KBM-7 (cell line): Measurements from ENCODE around the gene MAPK1.
A peak's percentile ranks its signal among the peaks of the same experiment; 100 is the strongest.
"Not testable (repeated sequence)": the region's sequence is repeated elsewhere in the genome, so short reads cannot be mapped to it uniquely, and the experiment has no call there.

Experiments
- DNase-seq: peaks from one replicate; pipeline ENCODE4 v3.0.0-alpha.2; 2015
- in situ Hi-C: fragments of 300-500 bp; cut with MboI; formaldehyde crosslinking; loops from 2 replicates; pipeline ENCODE4 v1.14.3; 2020; ENCODE audit warnings: low sequenced_read_pairs, low pct_unique_long_range_greater_than_20kb, mixed read lengths

MAPK1 gene

DNA sequence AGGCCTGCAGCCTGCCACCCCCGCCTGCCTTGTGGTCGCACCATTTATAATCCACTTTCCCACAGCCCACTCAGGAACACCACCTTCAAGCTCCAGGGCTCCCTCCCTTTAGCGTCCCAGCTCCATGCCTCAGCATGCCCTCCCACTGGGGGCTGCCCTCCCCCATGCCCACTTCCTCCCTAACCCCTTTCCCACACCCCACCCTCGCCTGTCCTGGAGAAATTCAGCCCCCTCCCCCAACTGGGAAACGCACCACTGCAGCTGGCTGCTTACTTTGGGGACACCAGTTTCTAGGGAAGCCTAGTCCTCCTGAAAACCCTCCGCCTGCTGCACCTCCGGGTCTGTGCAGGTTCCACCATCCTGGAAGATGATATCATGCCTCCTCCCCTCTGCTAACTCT is 128.5 kb downstream of the MAPK1 start:
- no peak for DNase-seq
- in situ Hi-C loops = loop anchor here (25.0 kb wide), 1 partner anchor 198 kb away; no protein-coding TSS in a partner anchor

DNA sequence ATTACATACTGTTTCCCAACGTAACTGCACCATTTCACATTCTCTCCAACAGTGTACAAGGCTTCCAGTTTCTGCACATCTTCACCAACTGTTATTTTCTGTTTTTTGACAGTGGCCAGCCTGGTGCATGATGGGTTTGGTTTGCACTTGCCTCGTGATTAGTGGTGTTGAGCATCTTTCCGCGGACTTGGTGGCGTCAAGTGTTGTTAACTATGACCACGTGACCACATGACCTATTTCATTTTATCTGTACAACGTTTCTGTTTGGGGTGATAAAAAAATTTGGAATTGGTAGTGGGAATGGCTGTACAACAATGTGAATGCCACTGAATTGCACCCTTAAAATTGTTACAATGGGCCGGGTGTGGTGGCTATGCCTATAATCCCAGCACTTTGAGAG is 129.4 kb downstream of the MAPK1 start:
- in situ Hi-C loops = loop anchor here (25.0 kb wide), 1 partner anchor 199 kb away; no protein-coding TSS in a partner anchor

DNA sequence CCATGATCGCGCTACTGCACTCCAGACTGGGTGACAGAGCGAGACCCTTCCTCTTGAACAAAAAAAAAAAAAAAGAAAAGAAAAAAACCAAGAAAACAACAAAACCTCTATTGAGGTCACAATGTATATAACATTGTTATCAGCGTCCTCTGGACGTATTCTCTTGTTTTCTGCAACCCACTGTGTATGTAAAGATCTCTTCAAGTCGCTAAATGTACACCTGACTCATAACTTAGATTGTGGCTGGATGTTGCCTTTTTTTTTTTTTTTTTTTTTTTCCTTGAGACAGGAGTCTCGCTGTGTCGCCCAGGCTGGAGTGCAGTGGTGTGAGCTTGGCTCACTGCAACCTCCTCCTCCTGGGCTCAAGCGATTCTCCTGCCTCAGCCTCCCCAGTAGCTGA is 130.5 kb downstream of the MAPK1 start:
- no peak for DNase-seq
- in situ Hi-C loops = loop anchor here (25.0 kb wide), 1 partner anchor 200 kb away; no protein-coding TSS in a partner anchor

More for the DNA sequence above, 129.4 kb downstream of the MAPK1 start:
- DNase-seq = no peak

DNA sequence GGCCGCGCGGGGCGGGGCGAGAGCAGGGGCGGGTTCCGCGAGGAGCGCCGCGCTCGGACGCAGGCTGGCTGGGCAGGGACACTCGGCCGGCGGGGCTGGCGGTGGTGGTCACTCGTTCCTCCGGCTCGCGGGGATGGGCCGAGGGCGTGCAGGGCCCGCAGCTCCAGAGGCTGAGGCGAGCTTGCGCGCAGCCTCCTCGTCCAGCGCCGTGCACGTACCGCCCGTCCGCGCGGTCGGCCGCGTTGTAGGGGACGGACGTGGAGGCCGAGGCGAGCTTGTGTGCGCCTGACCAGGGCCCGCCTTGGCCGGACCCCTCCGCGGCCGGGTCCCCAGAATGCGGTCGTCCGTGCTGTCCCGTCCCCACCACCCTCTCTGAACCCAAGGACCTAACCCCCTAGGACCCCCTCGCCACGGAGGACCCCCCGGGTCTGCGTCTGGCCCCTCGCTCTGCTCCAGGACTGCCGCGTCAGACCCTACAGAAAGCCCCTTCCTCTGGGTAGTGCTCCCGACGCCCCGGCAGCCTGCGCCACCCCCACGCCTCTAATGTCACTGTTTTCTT is 131.3 kb downstream of the MAPK1 start:
- in situ Hi-C loops = loop anchor here (25.0 kb wide), 1 partner anchor 201 kb away; no protein-coding TSS in a partner anchor
- DNase-seq = no peak

DNA sequence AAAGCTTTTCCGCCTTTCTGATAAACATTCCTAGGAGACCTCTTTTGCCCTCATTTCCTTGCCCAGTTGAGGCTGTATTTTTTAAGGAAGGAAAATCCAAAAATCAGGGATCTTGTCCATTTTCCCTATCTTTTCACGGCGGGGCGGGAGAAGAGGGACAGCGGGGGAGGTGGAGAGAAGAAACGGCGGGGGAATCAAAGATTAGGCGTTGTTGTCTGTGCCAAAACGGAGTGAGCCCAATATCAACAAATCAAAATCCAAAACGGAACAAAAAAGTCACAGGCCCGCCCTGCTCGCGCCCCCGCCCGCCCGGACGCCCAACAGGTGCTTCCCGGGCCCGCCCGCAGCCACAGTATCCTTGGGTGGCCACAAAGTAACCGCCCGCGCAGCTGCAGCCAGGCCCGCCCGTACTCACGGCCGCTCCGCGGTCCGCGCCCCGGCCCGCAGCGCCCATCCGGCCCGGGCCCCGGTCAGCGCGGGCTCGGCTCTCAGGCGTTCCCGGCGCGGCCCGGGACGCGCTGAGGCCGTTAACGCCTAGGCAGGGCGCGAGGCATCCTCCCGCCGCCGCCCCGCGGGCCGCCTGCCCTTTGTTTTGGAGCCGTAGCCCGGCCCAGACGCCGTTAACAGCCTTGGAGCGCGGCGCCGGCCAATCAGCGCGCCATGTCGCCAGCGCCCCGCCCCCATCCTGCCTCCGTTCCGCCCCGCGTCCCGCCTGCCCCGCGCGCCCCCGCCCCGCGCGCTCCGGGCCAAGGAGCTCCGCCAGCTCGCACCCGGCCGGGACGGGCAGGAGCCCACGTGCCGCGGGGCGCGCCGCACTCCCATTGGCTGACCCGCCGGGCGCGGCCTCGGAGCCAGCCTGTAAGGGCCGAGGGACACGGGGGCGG is 132.0 kb downstream of the MAPK1 start, which contains the start of gene YPEL1:
Gene YPEL1, minus strand, starts transcription at position 595 of the 884 bp plus-strand sequence. CDS start 25,050 bp downstream, outside the sequence.
- peak; percentile 89 for DNase-seq
- in situ Hi-C loops = loop anchor here (25.0 kb wide), 1 partner anchor 202 kb away; no protein-coding TSS in a partner anchor

DNA sequence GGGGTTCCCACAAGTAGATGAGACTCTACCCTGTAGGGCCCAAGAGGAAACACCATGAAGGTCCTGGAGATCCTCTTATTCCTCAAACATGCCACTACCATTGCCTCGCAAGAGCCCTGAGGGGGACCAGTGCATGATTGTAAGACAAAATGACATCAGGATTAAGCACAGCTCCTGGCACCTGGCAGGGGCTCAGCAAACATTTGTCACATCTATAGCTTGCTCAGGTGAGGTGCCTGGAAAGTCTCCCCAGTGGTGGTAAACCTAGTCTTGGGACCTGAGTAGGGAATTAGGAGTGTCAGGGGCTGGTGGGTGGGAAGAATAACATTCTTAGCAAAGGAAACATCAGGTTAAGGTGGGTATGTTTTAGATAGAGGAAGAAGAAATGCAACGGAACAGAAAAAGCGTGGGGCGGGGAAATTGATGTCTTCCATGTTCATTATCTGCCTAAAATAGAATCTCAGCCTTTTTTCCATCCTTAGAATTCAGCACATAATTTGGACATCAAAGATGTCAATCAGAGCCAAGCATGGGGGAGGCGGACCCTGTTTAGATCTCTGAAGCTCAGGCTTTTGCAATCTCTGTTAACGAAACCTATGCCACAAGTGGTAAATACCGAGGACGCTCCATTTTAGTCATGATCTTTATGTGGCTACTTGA is 132.8 kb downstream of the MAPK1 start:
- in situ Hi-C loops = loop anchor here (25.0 kb wide), 1 partner anchor 203 kb away; no protein-coding TSS in a partner anchor
- peak; percentile 24 for DNase-seq

DNA sequence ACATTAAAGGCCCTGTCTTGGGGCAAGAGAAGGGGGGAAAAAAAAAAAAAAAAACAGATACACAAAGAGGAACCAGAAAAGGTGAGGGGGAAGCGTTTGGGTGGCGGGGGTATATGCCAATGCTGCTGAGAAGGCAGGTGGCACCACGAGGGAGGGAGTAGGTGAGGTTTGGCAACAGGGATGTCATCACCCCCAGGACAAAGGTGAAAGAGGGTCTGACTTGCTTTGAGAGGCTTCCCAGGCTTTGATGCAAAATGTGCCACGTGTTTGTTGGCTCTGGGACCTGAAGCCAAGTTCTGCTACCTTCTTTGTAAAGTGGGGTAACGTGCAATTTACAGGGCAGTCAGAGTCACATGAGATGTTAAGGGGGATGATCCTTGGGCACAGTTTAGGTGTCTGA is 135.9 kb downstream of the MAPK1 start:
- in situ Hi-C loops = loop anchor here (25.0 kb wide), 1 partner anchor 206 kb away; no protein-coding TSS in a partner anchor
- DNase-seq = no peak

DNA sequence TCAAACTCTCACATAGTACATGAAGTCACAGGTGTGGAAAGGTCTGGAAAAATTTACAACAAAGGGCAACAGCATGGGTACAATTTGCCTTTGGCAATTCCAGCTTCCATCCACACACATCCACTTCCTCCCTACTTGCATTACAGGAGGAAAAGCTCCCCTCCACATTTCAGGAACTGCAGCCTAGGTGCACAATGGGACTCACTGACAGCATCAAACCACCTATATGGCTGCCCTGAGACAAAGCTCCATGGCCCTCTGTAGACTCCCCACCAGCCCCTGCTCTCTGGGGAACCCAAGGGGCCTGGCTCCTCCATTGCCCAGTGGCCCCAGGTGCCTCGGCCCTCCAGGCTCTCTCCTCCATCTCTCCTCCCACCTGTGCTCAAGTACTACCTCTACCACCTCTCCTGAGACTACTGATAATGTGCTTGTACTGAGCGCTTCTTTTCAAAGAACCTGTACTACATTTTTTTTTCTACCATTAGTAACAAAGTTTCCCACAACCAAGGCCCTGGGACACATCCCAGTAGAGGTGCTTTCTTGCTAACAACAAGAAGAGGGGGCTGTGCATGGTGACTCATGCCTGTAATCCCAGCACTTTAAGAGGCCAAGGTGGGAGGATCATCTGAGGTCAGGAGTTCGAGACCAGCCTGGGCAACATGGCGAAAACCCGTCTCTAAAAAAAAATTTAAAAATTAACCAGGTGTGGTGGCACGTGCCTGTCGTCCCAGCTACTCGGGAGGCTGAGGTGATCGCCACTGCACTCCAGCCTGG is 136.7 kb downstream of the MAPK1 start:
- no peak for DNase-seq
- in situ Hi-C loops = loop anchor here (25.0 kb wide), 1 partner anchor 207 kb away; no protein-coding TSS in a partner anchor

DNA sequence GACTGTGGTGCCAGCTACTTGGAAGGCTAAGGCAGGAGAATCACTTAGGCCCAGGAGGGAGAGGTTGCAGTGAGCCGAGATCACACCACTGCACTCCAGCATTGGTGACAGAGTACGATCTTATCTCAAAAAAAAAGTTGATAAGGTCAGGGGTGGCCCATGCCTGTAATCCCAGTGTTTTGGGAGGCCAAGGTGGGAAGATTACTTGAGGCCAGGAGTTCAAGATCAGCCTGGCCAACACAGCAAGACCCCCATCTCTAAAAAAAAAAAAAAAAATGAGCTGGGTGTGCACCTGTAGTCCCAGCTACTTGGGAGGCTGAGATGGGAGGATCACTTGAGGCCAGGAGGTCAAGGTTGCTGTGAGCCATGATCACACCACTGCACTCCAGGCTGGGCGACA is 138.3 kb downstream of the MAPK1 start:
- not testable (repeated sequence) for DNase-seq
- in situ Hi-C loops = loop anchor here (25.0 kb wide), 1 partner anchor 208 kb away; no protein-coding TSS in a partner anchor

DNA sequence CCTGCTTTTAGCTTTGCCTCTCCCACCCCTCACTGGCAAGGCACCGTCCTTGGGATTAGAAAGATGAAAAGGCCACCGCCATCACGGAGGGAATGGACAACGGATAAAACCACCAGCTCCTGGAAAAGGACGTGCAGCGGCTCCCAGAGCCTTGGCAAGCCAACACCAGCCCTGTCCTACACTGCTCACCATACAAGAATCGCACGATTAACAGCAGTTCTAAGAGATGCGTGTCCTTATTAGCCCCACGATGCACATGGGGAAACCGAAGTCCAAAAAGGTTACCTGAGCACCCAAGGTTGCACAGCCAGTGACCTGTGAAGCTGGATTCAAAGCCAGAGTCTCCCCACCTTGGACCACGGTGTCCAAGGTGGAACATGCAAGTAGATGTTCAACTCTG is 139.2 kb downstream of the MAPK1 start:
- DNase-seq = no peak

DNA sequence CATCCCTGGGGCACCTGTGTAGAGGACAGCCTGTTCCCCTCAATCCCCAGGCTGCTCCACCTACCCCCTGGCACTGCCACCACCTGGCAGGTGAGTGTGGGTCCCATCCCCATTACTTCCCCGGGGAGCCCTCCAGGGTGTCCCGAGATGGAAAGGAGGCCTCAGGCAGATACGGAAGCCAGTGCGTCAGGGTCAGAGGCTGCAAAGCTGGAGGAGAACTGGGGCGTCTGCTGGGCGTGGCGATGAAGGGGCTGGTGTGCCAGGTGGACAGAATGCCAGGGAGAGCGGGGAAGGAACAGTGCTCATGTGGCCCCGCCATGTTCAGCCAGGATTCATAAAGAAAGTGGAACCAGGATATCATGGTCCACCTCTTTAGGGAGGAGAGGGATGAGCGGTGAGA is 139.7 kb downstream of the MAPK1 start:
- in situ Hi-C loops = loop anchor here (25.0 kb wide), 1 partner anchor 210 kb away; no protein-coding TSS in a partner anchor
- no peak for DNase-seq

More for the DNA sequence above, 139.2 kb downstream of the MAPK1 start:
- in situ Hi-C loops = loop anchor here (25.0 kb wide), 1 partner anchor 209 kb away; no protein-coding TSS in a partner anchor

DNA sequence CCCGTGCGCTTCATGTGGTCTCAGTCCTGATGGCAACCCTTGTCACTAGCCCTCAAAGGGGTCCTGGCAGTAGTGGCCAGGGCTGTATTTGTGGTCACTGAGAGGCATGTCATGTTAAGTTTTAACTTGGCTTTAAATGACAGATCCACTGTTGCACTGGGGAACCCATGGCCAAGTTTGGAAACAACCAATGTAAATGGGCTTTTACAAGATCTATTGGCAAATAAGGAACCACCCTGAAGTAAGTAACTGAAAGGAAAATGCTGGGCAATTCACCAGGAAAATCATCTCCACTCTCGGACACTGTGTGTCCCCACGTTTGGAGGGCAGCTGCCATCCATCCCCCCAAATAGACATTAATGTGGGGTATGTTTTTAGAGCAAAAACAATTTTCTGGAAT is 140.3 kb downstream of the MAPK1 start:
- in situ Hi-C loops = loop anchor here (25.0 kb wide), 1 partner anchor 210 kb away; no protein-coding TSS in a partner anchor
- DNase-seq = no peak

DNA sequence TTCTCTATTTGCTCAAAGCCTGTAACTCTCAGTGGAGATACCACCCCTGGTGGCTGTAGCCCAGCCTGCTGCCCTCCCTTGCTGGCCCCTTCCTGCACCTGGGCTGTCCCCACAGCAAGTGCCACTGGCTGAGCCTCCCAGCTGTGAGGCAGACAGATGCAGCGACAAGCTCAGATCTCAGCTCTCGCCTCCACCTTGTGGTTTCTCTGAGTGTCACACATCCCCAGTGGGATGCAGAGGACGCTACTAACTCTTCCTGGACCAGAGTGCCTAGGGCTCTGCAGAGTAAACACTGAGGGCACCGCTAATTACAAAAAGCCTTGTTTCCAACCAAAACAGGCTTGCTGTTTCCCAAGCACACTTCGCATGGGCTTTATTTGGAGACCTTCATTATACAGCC is 140.8 kb downstream of the MAPK1 start:
- peak; percentile 47 for DNase-seq
- in situ Hi-C loops = loop anchor here (25.0 kb wide), 1 partner anchor 211 kb away; no protein-coding TSS in a partner anchor

DNA sequence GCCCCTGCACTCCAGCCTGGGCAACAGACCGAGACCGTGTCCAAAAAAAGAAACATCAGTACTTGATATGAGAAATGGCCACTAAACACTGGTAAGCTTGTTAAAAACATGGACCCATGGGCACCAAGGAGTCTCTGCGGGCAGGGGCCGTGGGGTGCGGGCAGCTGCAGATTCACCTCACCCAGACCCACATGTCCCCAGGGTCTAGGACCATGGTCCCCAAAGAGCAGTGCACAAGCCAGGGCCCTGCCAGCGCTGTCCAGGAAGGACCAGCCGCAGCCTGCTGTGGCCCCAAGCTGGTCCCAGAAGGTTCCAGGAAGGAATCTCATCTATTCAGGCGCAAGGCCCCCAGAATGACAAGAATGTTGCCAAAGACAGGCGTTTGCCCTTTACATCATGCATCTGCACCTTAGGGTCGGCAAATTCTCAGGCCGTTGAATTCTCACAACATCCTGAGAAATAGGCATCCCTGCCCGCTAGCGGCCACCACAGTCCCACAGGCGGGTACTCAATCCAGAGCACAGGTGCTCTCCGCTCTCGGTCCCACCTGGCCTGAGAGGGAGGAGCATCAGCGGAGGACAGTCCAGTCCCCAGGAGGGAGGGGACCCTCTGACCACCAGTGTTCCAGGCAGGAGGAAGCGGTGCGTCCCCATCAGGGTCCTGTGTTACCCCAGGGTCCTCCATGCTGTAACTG is 141.3 kb downstream of the MAPK1 start:
- in situ Hi-C loops = loop anchor here (25.0 kb wide), 1 partner anchor 211 kb away; no protein-coding TSS in a partner anchor
- DNase-seq = no peak

DNA sequence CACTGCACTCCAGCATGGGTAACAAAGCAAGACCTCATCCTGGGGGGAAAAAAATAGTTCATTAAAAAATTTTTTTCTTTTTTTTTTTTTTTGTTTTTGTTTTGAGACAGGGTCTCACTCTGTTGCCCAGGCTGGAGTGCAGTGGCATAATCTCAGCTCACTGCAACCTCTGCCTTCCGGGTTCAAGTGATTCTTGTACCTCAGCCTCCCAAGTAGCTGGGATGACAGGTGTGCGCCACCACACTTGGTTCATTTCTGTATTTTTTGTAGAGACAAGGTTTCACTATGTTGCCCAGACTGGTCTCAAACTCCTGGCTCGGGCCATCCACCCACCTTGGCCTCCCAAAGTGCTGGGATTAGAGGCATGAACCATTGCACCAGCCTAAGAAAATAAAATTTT is 142.9 kb downstream of the MAPK1 start:
- in situ Hi-C loops, DNase-seq: not testable (repeated sequence)

DNA sequence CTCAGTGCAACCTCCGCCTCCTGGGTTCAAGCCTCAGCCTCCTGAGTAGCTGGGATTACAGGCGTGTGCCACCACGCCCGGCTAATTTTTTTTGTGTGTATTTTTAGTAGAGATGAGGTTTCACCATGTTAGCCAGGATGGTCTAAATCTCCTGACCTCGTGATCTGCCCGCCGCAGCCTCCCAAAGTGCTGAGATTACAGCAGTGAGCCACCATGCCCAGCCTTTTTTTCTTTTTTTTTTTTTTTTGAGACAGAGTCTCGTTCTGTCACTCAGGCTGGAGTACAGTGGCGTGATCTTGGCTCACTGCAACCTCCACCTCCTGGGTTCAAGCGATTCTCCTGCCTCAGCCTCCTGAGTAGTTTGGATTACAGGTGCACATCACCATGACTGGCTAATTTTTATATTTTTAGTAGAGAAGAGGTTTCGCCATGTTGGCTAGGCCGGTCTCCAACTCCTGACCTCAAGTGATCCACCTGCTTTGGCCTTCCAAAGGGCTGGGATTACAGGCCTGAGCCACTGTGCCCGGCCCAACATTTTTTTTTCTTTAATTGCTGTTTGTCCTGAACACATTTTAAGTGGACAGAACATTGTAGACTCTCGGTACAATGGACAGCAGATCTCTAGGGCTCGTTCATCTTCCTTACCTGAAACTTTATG is 146.1 kb downstream of the MAPK1 start:
- in situ Hi-C loops = not testable (repeated sequence)

DNA sequence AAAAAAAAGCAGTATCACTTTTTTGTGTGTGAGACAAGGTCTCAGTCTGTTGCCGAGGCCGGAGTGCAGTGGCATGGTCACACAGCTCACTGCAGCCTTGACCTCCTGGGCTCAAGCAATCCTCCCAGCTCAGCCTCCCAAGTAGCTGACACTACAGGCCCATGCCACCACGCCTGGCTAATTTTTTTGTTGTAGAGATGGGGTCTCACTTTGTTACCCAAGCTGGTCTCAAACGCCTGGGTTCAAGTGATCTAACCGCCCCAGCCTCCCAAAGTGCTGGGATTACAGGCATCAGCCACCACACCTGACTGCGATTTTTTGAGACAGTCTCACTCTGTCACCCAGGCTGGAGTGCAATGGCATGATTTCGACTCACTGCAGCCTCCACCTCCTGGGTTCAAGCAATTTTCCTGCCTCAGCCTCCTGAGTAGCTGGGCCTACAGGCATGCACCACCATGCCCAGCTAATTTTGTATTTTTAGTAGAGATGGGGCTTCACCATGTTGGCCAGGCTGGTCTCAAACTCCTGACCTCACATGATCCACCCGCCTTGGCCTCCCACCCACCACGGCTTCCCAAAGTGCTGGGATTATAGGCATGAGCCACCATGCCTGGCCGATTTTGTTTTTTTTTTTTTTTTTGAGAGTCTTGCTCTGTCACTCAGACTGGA is 147.1 kb downstream of the MAPK1 start:
- in situ Hi-C loops, DNase-seq: not testable (repeated sequence)

More for the DNA sequence above, 146.1 kb downstream of the MAPK1 start:
- DNase-seq = not testable (repeated sequence)
